Sigmoid colon (tissue), 7 donors: ENCODE results near the gene LOXL3. TPM values are rescaled to one million over a fixed set of nuclear protein-coding genes. Genes with fewer than 3 reads are reported as not detected.

ENCODE experiments used
- DNase-seq: peaks from one replicate; pipeline ENCODE4 v3.0.0-alpha.2; 2019
- H3K27ac ChIP-seq, 4 donors: fragments of 200-600 bp; sonication (generic); one replicate each; pipeline ENCODE4 v1.5.1; 2016 to 2019; ENCODE audit warnings: mild to moderate bottlenecking in 1 of 4
- H3K27me3 ChIP-seq, 3 donors: fragments of 200-600 bp; sonication (generic); one replicate each; pipeline ENCODE4 v1.5.1; 2019; ENCODE audit warnings: mild to moderate bottlenecking in 1 of 3
- H3K36me3 ChIP-seq, 4 donors: fragments of 200-600 bp; sonication (generic); one replicate each; pipeline ENCODE4 v1.5.1; 2016 to 2019
- H3K4me1 ChIP-seq, 4 donors: fragments of 200-600 bp; sonication (generic); one replicate each; pipeline ENCODE4 v1.5.1; 2017 to 2019
- H3K4me3 ChIP-seq, 4 donors: fragments of 200-600 bp; sonication (generic); one replicate each; pipeline ENCODE4 v1.5.1; 2017 to 2019; ENCODE audit warnings: mild to moderate bottlenecking in 2 of 4, moderate library complexity in 1 of 4
- H3K9me3 ChIP-seq, 4 donors: fragments of 200-600 bp in 3 of 4; sonication (generic) in 3 of 4; one replicate each; pipeline versions ENCODE4 v1.5.1 to v1.6.1; 2013 to 2019
- EP300 ChIP-seq, 4 donors: sonication (generic); formaldehyde crosslinking; IDR thresholded peaks; one replicate each; pipeline ENCODE4 v1.6.1; 2017; ENCODE audit warnings: antibody characterized with exemption in 4 of 4
- POLR2A ChIP-seq, 2 donors: fragments of 450-650 bp; IDR thresholded peaks; one replicate each; pipeline ENCODE4 v1.6.1; 2016; ENCODE audit warnings: antibody characterized with exemption in 2 of 2, mild to moderate bottlenecking in 2 of 2, moderate library complexity in 2 of 2
- POLR2AphosphoS5 ChIP-seq, 4 donors: sonication (generic); formaldehyde crosslinking; IDR thresholded peaks; one replicate each; pipeline ENCODE4 v1.6.1; 2017; ENCODE audit warnings: antibody characterized with exemption in 4 of 4
- WGBS, 2 donors: extraction: QIAGEN DNeasy Blood & Tissue Kit; methylation state at CpG; one replicate each; pipeline ENCODE4 v1.1.7; 2013; 5-methylcytosine and 5-hydroxymethylcytosine counted together
- intact Hi-C: fragments of 100-400 bp; cut with DNase I; formaldehyde crosslinking; loops from one replicate; pipeline ENCODE4 v1.15.1; 2023
- polyA plus RNA-seq, 3 donors: library from polyadenylated mRNA; stranded (reverse); fragments of 200-250 nt; gene quantifications; one replicate each; pipeline ENCODE4 v1.2.3, GENCODE V29; 2013
- total RNA-seq, 4 donors: library from RNA; depleted of rRNA; stranded (reverse); fragments of >200 nt; gene quantifications; one replicate each; pipeline ENCODE4 v1.1.0, GENCODE V29; 2016
- TF ChIP-seq, protein P1 (sequence below), 4 experiments: fragments of 450-650 bp in 3 of 4; fragments of 200-600 bp in 1 of 4; IDR thresholded peaks; one replicate each; pipeline ENCODE4 v1.5.1; 2016 to 2019; ENCODE audit warnings: antibody characterized with exemption in 4 of 4, mild to moderate bottlenecking in 3 of 4, moderate library complexity in 2 of 4
- donor health status: healthy with polysubstance abuse.
- donor health status: Bipolar disorder and iron deficiency.
- donor health status: healthy.

Gene LOXL3
- total and polyA plus RNA-seq, 7 donors, result 0.60 to 7.9 (median 5.4) TPM

DNA sequence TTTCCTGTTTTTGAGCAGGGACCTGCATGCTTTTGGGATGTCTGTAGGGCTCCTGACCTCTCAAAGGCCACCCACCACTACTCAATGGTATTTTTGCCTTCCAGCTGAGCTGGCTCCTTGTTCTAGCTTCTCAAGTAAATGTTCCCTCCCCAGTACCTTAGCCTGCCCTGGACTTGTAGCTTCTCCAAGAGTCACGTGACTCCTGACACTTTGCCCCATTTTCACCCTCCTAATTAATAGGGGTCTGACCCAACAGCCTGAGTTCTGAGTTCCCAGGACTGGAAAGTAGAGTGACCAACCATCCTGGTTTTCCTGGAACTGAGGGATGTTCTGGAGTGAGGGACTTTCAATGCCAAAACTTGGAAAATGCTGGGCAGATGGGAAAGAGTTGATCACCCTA, 58.3 kb downstream of the LOXL3 start:
- no peak overlapping the region for H3K27ac ChIP-seq
- H3K4me3 ChIP-seq, result no peak overlapping the region
- no peak for DNase-seq
- H3K27me3 ChIP-seq, result peaks cover 27 to 39% (median 31%) of the 10 kb centered on the region in 3 donors
- peaks cover 0 to 41% (median 29%) of the 10 kb centered on the region in 4 donors for H3K36me3 ChIP-seq
- WGBS, 2 donors, result 89 to 96% methylated on average over 1 of the region's 1 CpG
- H3K9me3 ChIP-seq, result no peaks in the 10 kb centered on the region
- intact Hi-C loops, result no loop called here
- TF ChIP-seq EP300 (IDR thresholded peaks at IDR 0.05), result no peak
- TF ChIP-seq POLR2AphosphoS5 (IDR thresholded peaks at IDR 0.05), result no peak
- TF ChIP-seq POLR2A (IDR thresholded peaks at IDR 0.05), result no peak
- TF ChIP-seq, protein P1, sequence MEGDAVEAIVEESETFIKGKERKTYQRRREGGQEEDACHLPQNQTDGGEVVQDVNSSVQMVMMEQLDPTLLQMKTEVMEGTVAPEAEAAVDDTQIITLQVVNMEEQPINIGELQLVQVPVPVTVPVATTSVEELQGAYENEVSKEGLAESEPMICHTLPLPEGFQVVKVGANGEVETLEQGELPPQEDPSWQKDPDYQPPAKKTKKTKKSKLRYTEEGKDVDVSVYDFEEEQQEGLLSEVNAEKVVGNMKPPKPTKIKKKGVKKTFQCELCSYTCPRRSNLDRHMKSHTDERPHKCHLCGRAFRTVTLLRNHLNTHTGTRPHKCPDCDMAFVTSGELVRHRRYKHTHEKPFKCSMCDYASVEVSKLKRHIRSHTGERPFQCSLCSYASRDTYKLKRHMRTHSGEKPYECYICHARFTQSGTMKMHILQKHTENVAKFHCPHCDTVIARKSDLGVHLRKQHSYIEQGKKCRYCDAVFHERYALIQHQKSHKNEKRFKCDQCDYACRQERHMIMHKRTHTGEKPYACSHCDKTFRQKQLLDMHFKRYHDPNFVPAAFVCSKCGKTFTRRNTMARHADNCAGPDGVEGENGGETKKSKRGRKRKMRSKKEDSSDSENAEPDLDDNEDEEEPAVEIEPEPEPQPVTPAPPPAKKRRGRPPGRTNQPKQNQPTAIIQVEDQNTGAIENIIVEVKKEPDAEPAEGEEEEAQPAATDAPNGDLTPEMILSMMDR (IDR thresholded peaks at IDR 0.05), result no peak
- peaks cover 0 to 27% (median 25%) of the 10 kb centered on the region in 4 donors for H3K4me1 ChIP-seq

DNA sequence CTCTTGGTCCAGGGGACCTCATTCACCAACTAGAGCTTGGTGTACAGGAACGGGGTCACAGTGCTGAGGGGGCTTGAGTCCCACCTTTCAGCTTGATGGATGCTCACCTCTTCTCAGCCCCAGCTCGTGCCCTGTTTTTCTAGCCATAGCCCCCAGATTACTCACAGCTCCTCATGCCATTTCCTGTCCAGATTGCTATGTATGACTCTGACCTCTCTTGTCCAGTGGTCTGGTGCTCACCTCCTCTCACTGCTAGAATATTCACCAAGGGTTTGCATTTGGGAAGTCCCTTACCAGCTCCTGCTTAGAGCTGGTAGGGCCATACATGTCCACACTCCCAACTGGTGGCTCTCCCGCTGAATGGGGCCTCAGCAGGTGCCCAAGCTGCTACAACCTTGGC, 60.2 kb downstream of the LOXL3 start:
- Histone ChIP-seq H3K4me1 (peaks cover 0 to 12% (median 12%) of the 10 kb centered on the region in 4 donors), H3K9me3 (no peaks in the 10 kb centered on the region), H3K4me3 (no peak overlapping the region), H3K27ac (no peak overlapping the region), H3K27me3 (peaks cover 8 to 20% (median 14%) of the 10 kb centered on the region in 3 donors), H3K36me3 (peaks cover 0 to 59% (median 37%) of the 10 kb centered on the region in 4 donors)
- no peak for DNase-seq
- intact Hi-C loops, result no loop called here
- 92 to 94% methylated on average over 3 of the region's 3 CpGs for WGBS, 2 donors
- TF ChIP-seq EP300 (IDR thresholded peaks at IDR 0.05), result no peak
- no peak for TF ChIP-seq POLR2A (IDR thresholded peaks at IDR 0.05)
- no peak for TF ChIP-seq POLR2AphosphoS5 (IDR thresholded peaks at IDR 0.05)
- TF ChIP-seq, protein P1 (IDR thresholded peaks at IDR 0.05), result no peak

DNA sequence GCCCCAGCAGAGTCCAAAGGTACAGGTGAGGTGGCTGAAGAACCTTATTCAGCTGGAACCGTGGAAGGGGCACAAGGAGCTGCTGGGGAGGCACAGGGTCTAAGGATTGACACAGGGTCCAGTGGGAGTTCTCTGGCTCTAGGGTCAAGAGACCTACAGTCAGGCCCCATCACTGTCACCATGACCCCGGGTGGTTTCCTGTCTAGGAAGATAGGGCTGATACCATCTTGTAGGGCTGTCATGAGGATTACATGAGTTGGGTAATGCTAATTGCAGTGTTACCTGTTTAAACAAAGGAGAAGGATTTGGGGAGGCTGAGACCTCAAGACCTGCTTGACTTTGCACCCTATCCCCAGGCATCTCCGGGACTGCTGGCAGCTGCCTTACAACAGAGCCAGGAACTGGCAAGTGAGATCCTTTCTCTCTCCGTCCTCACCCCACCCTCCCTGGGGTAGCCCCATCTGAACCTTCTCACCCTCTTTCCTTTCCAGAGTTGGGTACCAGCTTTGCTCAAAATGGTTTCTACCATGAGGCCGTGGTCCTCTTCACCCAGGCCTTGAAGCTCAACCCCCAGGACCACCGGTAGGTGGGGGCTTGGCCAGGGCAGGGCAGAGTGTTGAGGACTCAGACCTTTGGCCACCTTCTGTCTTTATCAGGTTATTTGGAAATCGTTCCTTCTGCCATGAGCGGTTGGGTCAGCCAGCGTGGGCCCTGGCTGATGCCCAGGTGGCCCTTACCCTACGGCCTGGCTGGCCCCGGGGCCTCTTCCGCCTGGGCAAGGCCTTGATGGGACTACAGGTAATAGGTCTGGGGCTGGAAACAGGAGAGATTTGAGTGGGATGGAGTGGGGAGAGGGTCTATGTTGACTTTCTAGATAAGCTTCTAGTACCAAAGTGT, 61.8 kb downstream of the LOXL3 start:
- TF ChIP-seq EP300 (IDR thresholded peaks at IDR 0.05) (no peak), POLR2AphosphoS5 (IDR thresholded peaks at IDR 0.05) (no peak), POLR2A (IDR thresholded peaks at IDR 0.05) (no peak)
- TF ChIP-seq, protein P1 (IDR thresholded peaks at IDR 0.05), result no peak
- H3K27ac ChIP-seq, result no peak overlapping the region
- peaks cover 0 to 3% (median 0%) of the 10 kb centered on the region in 3 donors for H3K27me3 ChIP-seq
- no peaks in the 10 kb centered on the region for H3K4me1 ChIP-seq
- intact Hi-C loops, result no loop called here
- no peak overlapping the region for H3K4me3 ChIP-seq
- 92 to 95% methylated on average over 12 of the region's 12 CpGs for WGBS, 2 donors
- peaks cover 0 to 74% (median 43%) of the 10 kb centered on the region in 4 donors for H3K36me3 ChIP-seq
- DNase-seq, result no peak
- H3K9me3 ChIP-seq, result no peaks in the 10 kb centered on the region

DNA sequence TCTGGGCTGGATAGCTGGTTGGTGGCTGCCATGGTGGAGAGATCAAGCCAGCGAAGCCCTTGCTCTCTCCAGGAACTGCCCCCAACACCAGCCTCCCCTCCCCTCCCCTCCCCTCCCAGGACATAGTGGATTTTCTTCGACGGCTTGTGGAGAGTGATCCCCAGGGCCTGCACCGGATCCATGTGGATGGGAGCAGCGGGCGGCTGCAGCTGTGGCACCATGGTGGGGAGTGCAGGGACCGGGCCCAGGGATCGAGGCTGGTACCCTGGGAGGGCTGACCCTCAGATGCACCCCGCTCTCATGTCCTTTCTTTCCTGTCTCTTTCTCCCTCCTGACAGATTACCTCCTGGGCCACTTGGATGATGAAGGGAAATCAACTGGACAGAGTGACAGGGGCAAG, 63.8 kb downstream of the LOXL3 start:
- Histone ChIP-seq H3K27me3 (no peaks in the 10 kb centered on the region), H3K36me3 (peaks cover 0 to 94% (median 46%) of the 10 kb centered on the region in 4 donors), H3K4me1 (no peaks in the 10 kb centered on the region), H3K27ac (no peak overlapping the region), H3K9me3 (no peaks in the 10 kb centered on the region), H3K4me3 (no peak overlapping the region)
- TF ChIP-seq POLR2AphosphoS5 (IDR thresholded peaks at IDR 0.05), result no peak
- no peak for TF ChIP-seq EP300 (IDR thresholded peaks at IDR 0.05)
- TF ChIP-seq, protein P1 (IDR thresholded peaks at IDR 0.05), result no peak
- no peak for TF ChIP-seq POLR2A (IDR thresholded peaks at IDR 0.05)
- no peak for DNase-seq
- intact Hi-C loops, result no loop called here
- 95 to 97% methylated on average over 9 of the region's 9 CpGs for WGBS, 2 donors
